Measurements from ENCODE around the gene FERMT3. TPM values are rescaled to one million over a fixed set of nuclear protein-coding genes. Genes with fewer than 3 reads are reported as not detected.
A peak's percentile ranks its signal among the peaks of the same experiment; 100 is the strongest.

The FERMT3 gene
- polyA plus RNA-seq, 3 donors, result 289 to 421 (median 310) TPM

DNA sequence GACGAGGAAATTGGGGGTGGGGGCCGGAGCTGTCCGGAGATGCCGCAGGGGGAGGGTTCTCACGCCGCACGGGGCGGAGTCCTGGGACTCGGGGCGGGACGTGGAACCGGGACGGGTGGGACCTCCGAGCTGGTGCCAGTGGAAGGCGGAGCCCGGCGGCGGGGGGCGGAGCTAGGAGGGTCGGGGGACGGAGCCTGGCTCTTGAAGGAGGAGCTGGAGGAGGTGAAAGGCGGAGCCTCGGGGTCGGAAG lies 34.6 kb downstream of the FERMT3 start:
- no peaks in the 10 kb centered on the region for H3K9me3 Mint-ChIP-seq
- peak overlapping the region; percentile 95 for H3K9ac ChIP-seq (ENCODE audit: insufficient read depth, low read length, poor library complexity, severe bottlenecking)
- 0% methylated on average over 21 of the region's 24 CpGs for WGBS (ENCODE audit: insufficient coverage)
- H4K20me1 ChIP-seq (ENCODE audit: insufficient read depth, low read length), result no peaks in the 10 kb centered on the region
- intact Hi-C loops (cut with micrococcal nuclease), result loop anchor here (2.0 to 5.0 kb wide), 4 partner anchors 14 to 64 kb away; partner anchors contain the start of genes FERMT3 (in 2 of the 2), CATSPERZ (in 1 of the 2), ESRRA (in 1 of the 2) and NUDT22 (in 1 of the 2)
- H2AFZ ChIP-seq (ENCODE audit: insufficient read depth, low read depth, low read length, poor library complexity, severe bottlenecking), result peak overlapping the region; percentile 43
- H3K4me1 ChIP-seq (ENCODE audit: control insufficient read depth in 1 of 2, insufficient read depth in 2 of 2, low read length in 2 of 2), result peaks cover 66 to 76% of the 10 kb centered on the region in 2 donors
- peak overlapping the region; percentile 96 to 100 for H3K27ac ChIP-seq (ENCODE audit: low read depth in 1 of 2, low read length in 2 of 2)
- H3K27ac Mint-ChIP-seq, result peak overlapping the region; percentile 100
- H3K9me3 ChIP-seq (replicated peaks in 1 of 2; ENCODE audit: control insufficient read depth in 1 of 2, insufficient read depth in 1 of 2, low read length in 2 of 2), result no peaks in the 10 kb centered on the region
- H3K4me1 Mint-ChIP-seq, result peaks cover 61% of the 10 kb centered on the region
- H3K36me3 ChIP-seq (replicated peaks in 1 of 2; ENCODE audit: control insufficient read depth in 1 of 2, insufficient read depth in 2 of 2, low read length in 2 of 2), result peaks cover 10 to 12% of the 10 kb centered on the region in 2 donors
- H3K4me2 ChIP-seq (replicated peaks; ENCODE audit: extremely low read depth, low read length, poor library complexity, severe bottlenecking), result peak overlapping the region; percentile 99
- H3K36me3 Mint-ChIP-seq, result peaks cover 22 to 24% of the 10 kb centered on the region in 2 donors
- TF ChIP-seq CTCF (IDR thresholded peaks at IDR 0.05), result no peak
- H3K27me3 ChIP-seq (ENCODE audit: control insufficient read depth in 2 of 2, insufficient read depth in 2 of 2, low read length in 2 of 2), result no peaks in the 10 kb centered on the region
- peaks cover 0 to 5% (median 0%) of the 10 kb centered on the region in 3 donors for H3K27me3 Mint-ChIP-seq (ENCODE audit: low read depth in 3 of 3)
- peak in 2 of 3 donors; percentile 98 to 99 for DNase-seq
- peaks cover 39% of the 10 kb centered on the region for H3K79me2 ChIP-seq (ENCODE audit: insufficient read depth, low read length)
- H3K4me3 Mint-ChIP-seq, result peak overlapping the region; percentile 87 to 92
- peak overlapping the region; percentile 38 to 84 (median 41) for H3K4me3 ChIP-seq (replicated peaks in 1 of 3; ENCODE audit: low read depth in 2 of 3, low read length in 3 of 3)

- Histone ChIP-seq H3K27ac (ENCODE audit: low read depth in 1 of 2, low read length in 2 of 2) (peak overlapping the region; percentile 96 to 100), H3K9me3 (replicated peaks in 1 of 2; ENCODE audit: control insufficient read depth in 1 of 2, insufficient read depth in 1 of 2, low read length in 2 of 2) (no peaks in the 10 kb centered on the region), H3K4me1 (ENCODE audit: control insufficient read depth in 1 of 2, insufficient read depth in 2 of 2, low read length in 2 of 2) (peaks cover 68 to 79% of the 10 kb centered on the region in 2 donors), H3K36me3 (replicated peaks in 1 of 2; ENCODE audit: control insufficient read depth in 1 of 2, insufficient read depth in 2 of 2, low read length in 2 of 2) (peaks cover 10 to 12% of the 10 kb centered on the region in 2 donors), H3K27me3 (ENCODE audit: control insufficient read depth in 2 of 2, insufficient read depth in 2 of 2, low read length in 2 of 2) (no peaks in the 10 kb centered on the region), H3K9ac (ENCODE audit: insufficient read depth, low read length, poor library complexity, severe bottlenecking) (peak overlapping the region; percentile 95), H2AFZ (ENCODE audit: insufficient read depth, low read depth, low read length, poor library complexity, severe bottlenecking) (no peak overlapping the region), H3K4me3 (replicated peaks in 1 of 3; ENCODE audit: low read depth in 2 of 3, low read length in 3 of 3) (peak overlapping the region; percentile 54 to 84 (median 81)), H4K20me1 (ENCODE audit: insufficient read depth, low read length) (no peaks in the 10 kb centered on the region), H3K79me2 (ENCODE audit: insufficient read depth, low read length) (peaks cover 40% of the 10 kb centered on the region), H3K4me2 (replicated peaks; ENCODE audit: extremely low read depth, low read length, poor library complexity, severe bottlenecking) (peak overlapping the region; percentile 99)
- peak overlapping the region; percentile 87 to 92 for H3K4me3 Mint-ChIP-seq
- peaks cover 0 to 5% (median 0%) of the 10 kb centered on the region in 3 donors for H3K27me3 Mint-ChIP-seq (ENCODE audit: low read depth in 3 of 3)
- H3K27ac Mint-ChIP-seq, result peak overlapping the region; percentile 100
- peak; percentile 4 to 100 (median 34) for DNase-seq
- under 1% methylated on average over 54 of the region's 63 CpGs for WGBS (ENCODE audit: insufficient coverage)
- H3K36me3 Mint-ChIP-seq, result peaks cover 22 to 24% of the 10 kb centered on the region in 2 donors
- H3K4me1 Mint-ChIP-seq, result peaks cover 61% of the 10 kb centered on the region
- intact Hi-C loops (cut with micrococcal nuclease), result loop anchor here (2.0 to 5.0 kb wide), 4 partner anchors 15 to 63 kb away; partner anchors contain the start of genes FERMT3 (in 2 of the 2), CATSPERZ (in 1 of the 2), ESRRA (in 1 of the 2) and NUDT22 (in 1 of the 2)
- H3K9me3 Mint-ChIP-seq, result no peaks in the 10 kb centered on the region
- TF ChIP-seq CTCF (IDR thresholded peaks at IDR 0.05), result no peak
These were observed 35.2 kb downstream of the FERMT3 start for GRCh38 chr11:64241491-64242374.

All from CD14-positive monocyte (primary cell).